ENCODE results near the gene CABYR. TPM values are rescaled to one million over a fixed set of nuclear protein-coding genes. Genes with fewer than 3 reads are reported as not detected.

Gene CABYR
- total and polyA plus RNA-seq, 2 of the 13 experiments (the other 11 are each of a cell fraction or from before 2014, with no cell fraction given) = 0.71 to 0.88 TPM

- TF ChIP-seq ZBTB14 (CRISPR knock-in tag; IDR thresholded peaks at IDR 0.05) = no peak
- 0 out of 2 replicates have a peak, but pooled peaks have one; percentile 20 for TF ChIP-seq SALL2 (CRISPR knock-in tag; IDR thresholded peaks at IDR 0.05)
- no peak for TF ChIP-seq SRY (CRISPR knock-in tag; IDR thresholded peaks at IDR 0.05)
- no peak for TF ChIP-seq PLRG1 (conservative IDR thresholded peaks at IDR 0.05)
- no peak for TF ChIP-seq ZNF121 (CRISPR knock-in tag; IDR thresholded peaks at IDR 0.05)
- TF ChIP-seq ZSCAN12 (CRISPR knock-in tag; IDR thresholded peaks at IDR 0.05) = no peak
- TF ChIP-seq KMT2A (CRISPR knock-in tag; IDR thresholded peaks at IDR 0.05) = no peak
- TF ChIP-seq MAZ (IDR thresholded peaks at IDR 0.05; ENCODE audit: borderline replicate concordance, low read depth, low read length) = no peak
- TF ChIP-seq MAZ (CRISPR knock-in tag; IDR thresholded peaks at IDR 0.05; ENCODE audit: low read depth) = peak; percentile 45; the same call in 1 of the 2 replicates
- TF ChIP-seq ZFP36L1 (CRISPR knock-in tag; IDR thresholded peaks at IDR 0.05) = 0 out of 2 replicates have a peak, but pooled peaks have one; percentile 27
- TF ChIP-seq POGZ (CRISPR knock-in tag; IDR thresholded peaks at IDR 0.05) = peak; percentile 86
- TF ChIP-seq TSC22D2 (CRISPR knock-in tag; IDR thresholded peaks at IDR 0.05; ENCODE audit: borderline replicate concordance) = no peak
- TF ChIP-seq CREB3 (CRISPR knock-in tag; IDR thresholded peaks at IDR 0.05) = no peak
- no peak for TF ChIP-seq ZNF577 (CRISPR knock-in tag; IDR thresholded peaks at IDR 0.05; ENCODE audit: borderline replicate concordance, low read depth)
- no peak; the same call in 1 of the 2 replicates for TF ChIP-seq ZNF556 (CRISPR knock-in tag; IDR thresholded peaks at IDR 0.05; ENCODE audit: borderline replicate concordance)
- no peak for TF ChIP-seq SRSF4 (IDR thresholded peaks at IDR 0.05; ENCODE audit: low read depth, low read length, poor library complexity, severe bottlenecking)
- 0 out of 2 replicates have a peak, but pooled peaks have one; percentile 75 for TF ChIP-seq ZNF672 (CRISPR knock-in tag; IDR thresholded peaks at IDR 0.05)
- no peak for TF ChIP-seq TOE1 (CRISPR knock-in tag; IDR thresholded peaks at IDR 0.05)
- TF ChIP-seq U2AF2 (IDR thresholded peaks at IDR 0.05; ENCODE audit: low read depth, low read length) = no peak
- TF ChIP-seq ZNF691 (CRISPR knock-in tag; IDR thresholded peaks at IDR 0.05; ENCODE audit: borderline replicate concordance, low read depth) = peak; percentile 54; the same call in 1 of the 2 replicates
- TF ChIP-seq ZNF124 (CRISPR knock-in tag; IDR thresholded peaks at IDR 0.05) = no peak
- TF ChIP-seq ZNF883 (CRISPR knock-in tag; IDR thresholded peaks at IDR 0.05; ENCODE audit: not compliant biosample characterization) = peak; percentile 20
- TF ChIP-seq ZBTB25 (CRISPR knock-in tag; IDR thresholded peaks at IDR 0.05) = no peak; the same call in 1 of the 2 replicates
- TF ChIP-seq ZNF354B (CRISPR knock-in tag; IDR thresholded peaks at IDR 0.05) = 0 out of 2 replicates have a peak, but pooled peaks have one; percentile 33
- TF ChIP-seq PREB (CRISPR knock-in tag; IDR thresholded peaks at IDR 0.05) = no peak
- no peak for TF ChIP-seq NAIF1 (CRISPR knock-in tag; IDR thresholded peaks at IDR 0.05; ENCODE audit: borderline replicate concordance)
These were observed 25.8 kb upstream of the CABYR start (continued) for GRCh38 chr18:24112874-24113615.

All from HepG2 (cell line).